GM12878 (cell line): ENCODE data around the gene SLA2.

Source experiments
- BMI1 ChIP-seq: fragments of 450-650 bp; IDR thresholded peaks from 2 replicates; pipeline ENCODE4 v1.6.1; 2016; ENCODE audit warnings: mild to moderate bottlenecking, moderate library complexity, borderline replicate concordance
- CHD2 ChIP-seq: IDR thresholded peaks from 2 replicates; pipeline ENCODE4 v1.6.1; 2011; ENCODE audit warnings: low read depth, low read length, improper control_type of control experiment, borderline replicate concordance
- CTCF ChIP-seq, 3 experiments: IDR thresholded peaks in 2 of 3; conservative IDR thresholded peaks in 1 of 3; 2 replicates each; pipeline ENCODE4 v1.5.1; 2011; ENCODE audit warnings: low read depth in 3 of 3, low read length in 3 of 3, mild to moderate bottlenecking in 3 of 3, control low read depth in 2 of 3, moderate library complexity in 2 of 3, inconsistent platforms in 1 of 3, mixed read lengths in 1 of 3; ENCODE audit not compliant: control insufficient read depth in 2 of 3, insufficient read depth in 1 of 3; ENCODE audit errors: extremely low read depth in 1 of 3
- EP300 ChIP-seq, 2 experiments: fragments of 150-350 bp in 1 of 2; IDR thresholded peaks; 2 replicates each; pipeline ENCODE4 v1.6.1; 2011 to 2012; ENCODE audit warnings: low read depth in 2 of 2, low read length in 2 of 2, borderline replicate concordance in 1 of 2, improper control_type of control experiment in 1 of 2, inconsistent platforms in 1 of 2; ENCODE audit not compliant: control insufficient read depth in 1 of 2
- JUND ChIP-seq: IDR thresholded peaks from 2 replicates; pipeline ENCODE4 v1.6.1; 2012; ENCODE audit warnings: low read depth, mild to moderate bottlenecking, low read length, improper control_type of control experiment, moderate library complexity
- NFYB ChIP-seq: IDR thresholded peaks from 2 replicates; pipeline ENCODE4 v1.6.1; 2011; ENCODE audit warnings: low read depth, mild to moderate bottlenecking, low read length, improper control_type of control experiment, moderate library complexity; ENCODE audit not compliant: insufficient read depth
- POLR2A ChIP-seq: IDR thresholded peaks from 2 replicates; pipeline ENCODE4 v1.6.1; 2011; ENCODE audit warnings: low read depth, mild to moderate bottlenecking, low read length
- RAD21 ChIP-seq: IDR thresholded peaks from 2 replicates; pipeline ENCODE4 v1.6.1; 2011; ENCODE audit warnings: mild to moderate bottlenecking, low read depth, low read length, moderate library complexity; ENCODE audit not compliant: insufficient read depth
- TCF7 ChIP-seq: IDR thresholded peaks from 2 replicates; pipeline ENCODE4 v1.6.1; 2014; ENCODE audit warnings: antibody characterized with exemption, borderline replicate concordance
- ZNF274 ChIP-seq: IDR thresholded peaks from one replicate; pipeline ENCODE4 v1.8.0; 2011; ENCODE audit not compliant: insufficient read length, insufficient read depth

GRCh38 chr20:36677422-36677771 is 31.4 kb upstream of the SLA2 start:
- TF ChIP-seq CTCF (IDR thresholded peaks at IDR 0.05 in 2 of 3, conservative IDR thresholded peaks at IDR 0.05 in 1 of 3; ENCODE audit: control insufficient read depth in 2 of 3, extremely low read depth in 1 of 3, insufficient read depth in 1 of 3, low read depth in 3 of 3, low read length in 3 of 3) (no peak), ZNF274 (no peak), RAD21 (no peak), JUND (no peak), EP300 (IDR thresholded peaks at IDR 0.05; ENCODE audit: borderline replicate concordance in 1 of 2, control insufficient read depth in 1 of 2, low read depth in 2 of 2, low read length in 2 of 2) (no peak), TCF7 (no peak), POLR2A (no peak), CHD2 (no peak), BMI1 (no peak), NFYB (no peak)
